Measurements from ENCODE around the gene FAM78A. TPM values are rescaled to one million over a fixed set of nuclear protein-coding genes. Genes with fewer than 3 reads are reported as not detected.

The FAM78A gene
- total and polyA plus RNA-seq, 2 of the 8 experiments (the other 6 are each of a cell fraction or from before 2014, with no cell fraction given), result 3.1 TPM

- Histone ChIP-seq H2AK5ac (ENCODE audit: low read depth, low read length) (no peak overlapping the region), H3K18ac (ENCODE audit: extremely low read depth, low read length) (no peak overlapping the region), H3K4me1 (replicated peaks in 1 of 4; ENCODE audit: control insufficient read depth in 3 of 4, insufficient read depth in 4 of 4, low read length in 3 of 4) (peaks cover under 1 to 8% (median 3%) of the 10 kb centered on the region in 4 experiments; a peak in 5 of 7 replicates), H3K23ac (ENCODE audit: insufficient read length) (no peak overlapping the region), H3K56ac (replicated peaks; ENCODE audit: insufficient read length, low read depth, low read length) (no peak overlapping the region), H2BK5ac (ENCODE audit: low read depth, low read length) (no peak overlapping the region), H3K27me3 (replicated peaks in 1 of 4; ENCODE audit: control insufficient read depth in 3 of 4, extremely low read depth in 1 of 4, insufficient read depth in 3 of 4, low read length in 3 of 4) (no peaks in the 10 kb centered on the region), H3K14ac (ENCODE audit: insufficient read length) (no peak overlapping the region), H3K9ac (replicated peaks in 1 of 4; ENCODE audit: extremely low read depth in 1 of 4, low read depth in 3 of 4, low read length in 3 of 4) (no peak overlapping the region), H3K9me3 (ENCODE audit: insufficient read depth in 2 of 2, low read depth in 1 of 2, low read length in 1 of 2) (no peaks in the 10 kb centered on the region), H4K5ac (ENCODE audit: insufficient read length, low read depth, low read length) (no peak overlapping the region), H4K91ac (replicated peaks; ENCODE audit: insufficient read length, low read length) (no peak overlapping the region), H2AFZ (ENCODE audit: low read length) (no peak overlapping the region), H2BK120ac (replicated peaks; ENCODE audit: low read depth, low read length) (no peak overlapping the region), H3K23me2 (ENCODE audit: low read depth, low read length) (peaks cover 1% of the 10 kb centered on the region; the same call in 1 of the 2 replicates), H4K20me1 (replicated peaks in 1 of 2; ENCODE audit: control insufficient read depth in 1 of 2, insufficient read depth in 2 of 2, low read length in 2 of 2) (no peaks in the 10 kb centered on the region), H3K4me2 (ENCODE audit: insufficient read depth in 1 of 2, low read depth in 2 of 2, low read length in 2 of 2) (no peak overlapping the region), H3K4ac (replicated peaks; ENCODE audit: insufficient read length, low read depth, low read length) (no peak overlapping the region), H4K8ac (ENCODE audit: extremely low read depth, insufficient read depth, low read length) (no peak overlapping the region), H3K27ac (ENCODE audit: low read depth, low read length) (no peak overlapping the region), H3K79me2 (ENCODE audit: control insufficient read depth in 1 of 2, insufficient read depth in 2 of 2, low read length in 2 of 2) (no peaks in the 10 kb centered on the region), H3K79me1 (ENCODE audit: low read depth, low read length) (no peaks in the 10 kb centered on the region), H2BK15ac (ENCODE audit: low read length) (no peak overlapping the region), H2BK20ac (ENCODE audit: low read length) (no peak overlapping the region), H2BK12ac (ENCODE audit: low read depth, low read length) (no peak overlapping the region), H3K4me3 (ENCODE audit: extremely low read depth in 1 of 4, insufficient read depth in 2 of 4, low read depth in 3 of 4, low read length in 4 of 4) (no peak overlapping the region), H3K36me3 (ENCODE audit: control insufficient read depth in 2 of 4, insufficient read depth in 4 of 4, low read length in 3 of 4) (peaks cover 0 to 3% (median 0%) of the 10 kb centered on the region in 4 experiments; a peak in 1 of 8 replicates)
- DNase-seq (ENCODE audit: low read depth in 1 of 2, low spot score in 2 of 2) (no peak), FAIRE-seq (no peak)
- ChIA-PET CTCF (ENCODE audit: partially characterized antibody) (no interaction called here), POLR2A (ENCODE audit: partially characterized antibody) (no interaction called here)
- WGBS, 2 experiments (ENCODE audit: extremely low coverage in 1 of 2, insufficient coverage in 1 of 2, insufficient read length in 1 of 2, insufficient replicate concordance in 2 of 2, low coverage in 1 of 2, low lambda C conversion rate in 2 of 2, missing lambda C conversion rate in 1 of 2), result 93% methylated on average over 6 of the region's 6 CpGs; no CpG with 5 or more reads in 1 of the 2 experiments
- TF ChIP-seq, protein P1, sequence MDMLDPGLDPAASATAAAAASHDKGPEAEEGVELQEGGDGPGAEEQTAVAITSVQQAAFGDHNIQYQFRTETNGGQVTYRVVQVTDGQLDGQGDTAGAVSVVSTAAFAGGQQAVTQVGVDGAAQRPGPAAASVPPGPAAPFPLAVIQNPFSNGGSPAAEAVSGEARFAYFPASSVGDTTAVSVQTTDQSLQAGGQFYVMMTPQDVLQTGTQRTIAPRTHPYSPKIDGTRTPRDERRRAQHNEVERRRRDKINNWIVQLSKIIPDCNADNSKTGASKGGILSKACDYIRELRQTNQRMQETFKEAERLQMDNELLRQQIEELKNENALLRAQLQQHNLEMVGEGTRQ (IDR thresholded peaks at IDR 0.05; ENCODE audit: low read length), result no peak
- no peak for TF ChIP-seq HDAC6 (IDR thresholded peaks at IDR 0.05; ENCODE audit: low read depth, low read length)
Measured at GRCh38 chr9:131222460-131222859, 53.9 kb downstream of the FAM78A start.

Measured in H1 (cell line).